G401.6 (cell line): ENCODE data around the gene GALNT5.
"Not testable (repeated sequence)": the region's sequence is repeated elsewhere in the genome, so short reads cannot be mapped to it uniquely, and the experiment has no call there.

Experiments
- FAIRE-seq: peaks from 2 replicates; lab custom pipeline; 2012; peaks lifted over from hg19 to GRCh38; lab: Jason Lieb, UNC

Gene GALNT5, protein sequence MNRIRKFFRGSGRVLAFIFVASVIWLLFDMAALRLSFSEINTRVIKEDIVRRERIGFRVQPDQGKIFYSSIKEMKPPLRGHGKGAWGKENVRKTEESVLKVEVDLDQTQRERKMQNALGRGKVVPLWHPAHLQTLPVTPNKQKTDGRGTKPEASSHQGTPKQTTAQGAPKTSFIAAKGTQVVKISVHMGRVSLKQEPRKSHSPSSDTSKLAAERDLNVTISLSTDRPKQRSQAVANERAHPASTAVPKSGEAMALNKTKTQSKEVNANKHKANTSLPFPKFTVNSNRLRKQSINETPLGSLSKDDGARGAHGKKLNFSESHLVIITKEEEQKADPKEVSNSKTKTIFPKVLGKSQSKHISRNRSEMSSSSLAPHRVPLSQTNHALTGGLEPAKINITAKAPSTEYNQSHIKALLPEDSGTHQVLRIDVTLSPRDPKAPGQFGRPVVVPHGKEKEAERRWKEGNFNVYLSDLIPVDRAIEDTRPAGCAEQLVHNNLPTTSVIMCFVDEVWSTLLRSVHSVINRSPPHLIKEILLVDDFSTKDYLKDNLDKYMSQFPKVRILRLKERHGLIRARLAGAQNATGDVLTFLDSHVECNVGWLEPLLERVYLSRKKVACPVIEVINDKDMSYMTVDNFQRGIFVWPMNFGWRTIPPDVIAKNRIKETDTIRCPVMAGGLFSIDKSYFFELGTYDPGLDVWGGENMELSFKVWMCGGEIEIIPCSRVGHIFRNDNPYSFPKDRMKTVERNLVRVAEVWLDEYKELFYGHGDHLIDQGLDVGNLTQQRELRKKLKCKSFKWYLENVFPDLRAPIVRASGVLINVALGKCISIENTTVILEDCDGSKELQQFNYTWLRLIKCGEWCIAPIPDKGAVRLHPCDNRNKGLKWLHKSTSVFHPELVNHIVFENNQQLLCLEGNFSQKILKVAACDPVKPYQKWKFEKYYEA

DNA sequence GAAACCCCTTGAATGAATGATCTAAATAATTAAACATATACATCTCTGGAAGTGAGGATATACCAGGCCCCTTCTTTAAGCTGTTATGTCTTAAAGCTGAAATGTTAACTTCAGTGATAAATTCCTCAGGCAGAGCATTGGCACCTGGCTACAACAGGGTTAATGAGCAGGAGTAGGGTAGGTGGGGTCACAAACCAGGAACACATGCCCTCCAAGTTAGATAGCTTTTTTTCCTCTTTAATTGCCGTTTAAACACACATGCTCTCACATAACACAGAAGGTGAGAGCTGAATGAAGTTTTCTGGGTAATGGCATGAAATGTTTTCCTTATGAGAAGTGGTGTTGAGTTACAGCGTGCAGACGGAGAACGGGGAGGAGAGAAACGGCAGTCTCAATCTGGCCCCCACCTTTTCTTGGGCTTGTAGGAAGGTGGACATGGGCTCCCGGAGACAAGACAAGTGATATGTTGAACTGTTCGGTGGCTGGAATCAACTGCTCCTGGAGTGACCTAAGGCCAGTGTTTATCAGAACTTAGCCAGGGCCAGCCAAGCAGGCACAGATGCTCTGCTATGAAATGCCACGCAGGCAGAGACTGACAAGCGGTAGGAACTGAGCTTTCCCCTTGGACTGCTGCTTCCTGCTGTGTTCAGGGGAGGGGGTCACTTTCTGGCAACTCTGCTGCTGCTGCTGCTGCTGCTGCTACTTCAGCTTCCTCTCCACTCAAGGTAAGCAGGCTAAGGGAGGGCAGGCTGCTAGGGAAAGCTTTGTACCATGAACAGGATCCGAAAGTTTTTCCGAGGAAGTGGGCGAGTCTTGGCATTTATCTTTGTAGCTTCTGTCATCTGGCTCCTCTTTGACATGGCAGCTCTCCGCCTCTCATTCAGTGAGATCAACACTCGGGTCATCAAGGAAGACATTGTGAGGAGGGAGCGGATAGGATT, at the start of gene GALNT5:
Gene GALNT5, plus strand, starts transcription at position 394 of the 941 bp plus-strand sequence. Its CDS starts 378 bp downstream, at position 772.
- no peak for FAIRE-seq

DNA sequence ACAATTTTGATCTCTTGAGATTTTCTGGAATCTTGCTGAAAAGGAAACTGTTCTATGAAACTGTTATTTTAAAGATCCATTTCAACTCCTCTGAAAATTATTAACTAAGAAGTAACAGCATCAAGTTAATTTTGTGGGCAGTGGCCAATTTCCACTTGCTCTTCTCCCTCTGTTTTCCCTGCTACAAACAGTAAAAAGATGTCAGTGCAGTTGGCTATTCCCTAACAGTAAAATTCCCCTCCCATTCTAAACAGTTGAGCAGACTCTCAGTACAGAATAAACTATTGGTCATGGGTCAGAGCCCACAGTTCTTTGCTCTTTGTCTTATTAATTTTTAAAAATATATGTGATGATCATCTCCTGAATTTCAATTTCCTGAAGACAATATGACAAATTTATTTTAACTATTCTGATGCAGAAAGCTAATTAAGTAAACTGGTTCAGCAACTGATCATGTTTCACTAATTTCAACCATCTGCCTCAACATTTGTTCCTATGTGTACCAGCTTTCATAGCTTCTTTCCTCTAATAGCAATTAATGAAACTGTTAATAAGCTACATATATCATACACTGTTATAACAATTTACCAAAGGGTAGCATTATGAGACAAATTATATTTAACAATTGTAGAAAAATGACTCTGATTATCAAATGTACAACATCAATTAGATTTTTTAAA, 41.1 kb upstream of the GALNT5 start:
- no peak for FAIRE-seq

DNA sequence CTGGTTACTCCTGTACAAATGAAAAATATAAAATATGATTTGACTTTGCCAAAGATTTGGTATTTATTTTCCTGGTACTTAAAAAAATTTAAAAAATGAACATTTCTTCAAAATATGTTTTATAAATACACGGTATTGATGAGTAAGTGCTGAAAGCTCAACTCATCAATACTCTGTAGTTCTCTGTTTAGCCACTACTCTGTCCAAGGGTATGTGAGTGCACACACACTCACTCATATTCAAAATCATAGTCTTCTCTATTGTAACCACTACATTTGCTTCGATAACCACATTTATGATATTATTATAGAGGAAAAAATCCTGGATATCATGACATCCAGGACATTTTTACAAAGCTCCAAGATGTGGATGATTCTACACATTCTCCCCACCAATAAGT, 40.1 kb upstream of the GALNT5 start:
- FAIRE-seq: no peak

DNA sequence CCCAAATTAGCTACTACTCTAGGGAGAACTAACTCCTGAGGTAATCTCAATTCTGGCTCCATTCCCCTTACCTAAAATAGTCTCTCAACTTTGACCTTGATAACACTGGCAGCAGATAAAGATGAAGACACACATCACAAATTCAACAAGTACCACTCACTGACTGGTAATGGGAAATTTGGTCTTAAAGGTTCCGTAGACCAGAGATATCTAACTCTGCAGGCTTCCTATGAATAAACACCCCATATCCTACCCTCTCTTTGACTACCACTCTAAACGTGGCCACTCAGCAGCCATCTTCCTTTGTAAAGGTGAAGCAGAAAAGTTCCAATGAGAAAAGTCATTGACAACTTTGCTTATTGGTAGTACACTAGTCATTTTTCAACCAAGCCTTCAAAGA, 38.6 kb upstream of the GALNT5 start:
- FAIRE-seq: no peak

DNA sequence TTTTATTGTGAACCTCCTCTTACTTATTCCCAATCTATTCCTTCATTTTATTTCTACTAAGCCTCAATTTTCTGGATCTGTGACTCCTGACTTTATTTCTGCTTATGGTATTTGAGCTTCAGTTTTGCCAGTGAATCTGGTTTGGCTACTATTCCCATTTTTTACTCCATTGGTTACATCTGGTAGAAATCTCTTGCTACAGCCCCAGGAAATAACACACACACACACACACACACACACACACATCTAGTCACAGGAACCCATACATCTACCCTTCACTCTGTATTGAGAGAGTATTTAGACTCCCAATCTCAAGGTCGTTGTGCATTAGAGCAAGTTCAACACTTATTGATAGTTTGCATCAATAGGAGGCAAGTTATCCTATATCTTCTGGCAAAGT, 37.0 kb upstream of the GALNT5 start:
- FAIRE-seq: no peak

DNA sequence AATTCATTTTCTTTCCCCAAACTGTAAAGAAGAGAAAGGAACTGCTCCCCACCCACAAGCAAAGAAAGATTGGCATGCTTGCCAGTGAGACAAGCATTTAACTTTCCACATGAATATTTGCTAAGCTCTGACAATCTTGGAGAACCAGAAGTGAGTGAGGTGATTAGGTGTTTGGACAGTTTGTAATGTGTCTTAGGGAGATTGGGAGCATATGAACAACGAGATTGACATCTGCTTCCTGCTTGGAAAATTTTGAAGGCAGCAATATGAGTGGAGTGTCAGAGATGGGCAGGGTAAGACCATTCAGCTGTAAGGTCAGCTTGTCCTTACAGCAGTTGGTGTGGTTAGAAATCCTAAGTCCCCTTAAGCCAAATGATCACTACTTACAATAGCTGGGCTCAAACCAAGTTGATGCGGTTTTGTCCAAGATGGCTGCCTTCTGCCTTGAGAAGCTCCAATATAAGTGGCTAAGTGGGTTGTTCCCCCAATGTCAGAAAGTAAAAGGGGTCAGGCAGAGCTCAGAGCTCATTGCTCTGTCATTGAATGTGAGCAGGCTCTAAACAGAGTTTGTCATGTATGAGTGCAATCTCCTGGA, 36.0 kb upstream of the GALNT5 start:
- no peak for FAIRE-seq

DNA sequence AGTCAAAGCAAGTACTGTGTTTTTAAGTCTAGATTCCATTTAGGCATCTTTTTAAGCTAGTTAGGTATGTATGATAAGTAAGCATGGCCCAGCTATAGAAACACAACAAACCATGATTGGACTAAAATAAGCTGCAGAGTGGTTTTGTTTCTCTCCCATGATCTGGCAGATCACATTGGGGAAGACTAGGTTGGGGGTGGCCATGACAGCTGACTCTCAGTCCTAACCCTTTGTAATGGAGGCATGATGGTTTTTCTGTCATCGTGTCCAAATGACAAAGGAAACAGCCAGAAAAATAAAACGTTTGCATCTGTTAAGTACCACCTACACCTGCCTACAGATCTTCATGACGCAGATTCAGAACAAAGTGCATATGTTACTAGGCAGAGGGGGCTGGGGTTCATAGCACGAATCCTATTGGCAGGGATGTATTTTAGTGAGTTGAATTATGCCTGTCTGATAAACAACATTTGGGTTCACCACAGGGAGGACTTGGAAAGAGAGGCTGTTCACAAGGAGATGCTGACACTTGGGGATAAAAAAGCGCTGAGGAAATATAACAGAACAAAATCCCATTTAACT, 33.8 kb upstream of the GALNT5 start:
- FAIRE-seq: no peak

DNA sequence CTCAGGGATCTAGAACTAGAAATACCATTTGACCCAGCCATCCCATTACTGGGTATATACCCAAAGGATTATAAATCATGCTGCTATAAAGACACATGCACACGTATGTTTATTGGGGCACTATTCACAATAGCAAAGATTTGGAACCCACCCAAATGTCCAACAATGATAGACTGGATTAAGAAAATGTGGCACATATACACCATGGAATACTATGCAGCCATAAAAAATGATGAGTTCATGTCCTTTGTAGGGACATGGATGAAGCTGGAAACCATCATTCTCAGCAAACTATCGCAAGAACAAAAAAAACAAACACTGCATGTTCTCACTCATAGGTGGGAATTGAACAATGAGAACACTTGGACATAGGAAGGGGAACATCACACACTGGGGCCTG, 33.1 kb upstream of the GALNT5 start:
- not testable (repeated sequence) for FAIRE-seq

DNA sequence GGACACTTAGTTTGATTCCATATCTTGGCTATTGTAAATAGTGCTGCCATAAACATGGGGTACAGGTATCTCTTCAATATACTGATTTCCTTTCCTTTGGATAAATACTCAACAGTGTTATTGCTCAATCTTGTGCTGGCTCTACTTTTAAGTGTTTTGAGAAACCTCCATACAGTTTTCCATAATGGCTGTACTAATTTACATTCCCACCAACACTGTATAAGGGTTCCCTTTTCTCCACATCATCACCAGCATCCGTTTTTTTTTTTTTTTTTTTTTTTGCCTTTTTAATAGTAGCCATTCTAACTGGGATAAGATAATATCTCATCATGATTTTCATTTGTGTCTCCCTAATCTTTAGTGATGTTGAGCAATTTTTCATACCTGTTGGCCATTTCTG, 29.9 kb upstream of the GALNT5 start:
- FAIRE-seq: no peak

DNA sequence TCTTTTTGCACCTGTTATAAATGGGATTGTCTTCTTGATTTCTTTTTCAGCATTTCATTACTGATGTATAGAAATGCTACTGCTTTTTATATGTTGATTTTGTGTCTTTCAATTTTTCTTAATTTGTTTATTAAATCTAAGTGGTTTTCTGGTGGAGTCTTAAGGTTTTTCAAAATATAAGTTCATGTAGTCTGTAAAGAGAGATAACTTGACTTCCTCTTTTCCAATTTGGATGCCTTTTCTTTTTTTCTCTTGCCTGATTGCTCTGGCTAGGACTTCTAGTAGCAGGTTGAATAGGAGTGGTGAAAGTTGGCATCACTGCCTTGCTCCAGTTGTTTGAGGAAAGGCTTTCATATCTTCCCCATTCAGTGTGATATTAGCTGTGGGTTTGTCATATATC, 28.6 kb upstream of the GALNT5 start:
- FAIRE-seq: no peak

DNA sequence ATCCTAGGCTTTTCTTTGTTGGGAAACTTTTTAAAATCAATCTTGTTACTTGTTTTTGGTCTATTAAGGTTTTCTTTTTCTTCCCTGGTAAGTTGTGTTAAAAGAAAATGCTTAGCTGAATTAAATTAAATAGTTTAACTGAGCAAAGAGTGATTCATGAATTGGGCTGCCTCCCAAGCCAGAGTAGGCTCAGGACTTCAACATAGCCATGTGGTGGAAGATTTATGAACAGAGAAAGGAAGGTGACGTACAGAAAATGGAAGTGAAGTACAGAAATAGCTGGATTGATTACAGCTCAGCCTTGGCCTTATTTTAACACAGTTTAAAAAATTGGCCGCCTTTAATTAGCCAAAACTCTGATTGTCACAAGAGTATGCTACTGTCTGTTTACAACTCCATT, 27.9 kb upstream of the GALNT5 start:
- no peak for FAIRE-seq

DNA sequence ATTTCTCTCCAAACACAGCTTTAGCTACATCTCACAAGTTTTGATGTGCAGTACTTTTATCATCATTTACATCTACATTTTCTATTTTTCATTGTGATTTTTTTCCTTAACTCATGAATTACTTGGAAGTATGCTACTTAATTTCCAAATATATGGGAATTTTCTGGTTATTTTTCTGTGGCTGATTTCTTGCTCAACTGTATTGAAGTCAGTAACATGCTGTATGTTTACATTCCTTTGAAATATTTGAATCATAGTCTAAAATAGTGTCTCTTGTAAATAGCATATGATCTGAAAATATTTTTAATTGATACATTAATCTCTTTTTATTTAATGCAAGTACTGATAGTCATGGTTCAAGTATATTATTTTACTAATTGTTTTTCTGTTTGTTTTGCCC, 26.0 kb upstream of the GALNT5 start:
- FAIRE-seq: no peak

DNA sequence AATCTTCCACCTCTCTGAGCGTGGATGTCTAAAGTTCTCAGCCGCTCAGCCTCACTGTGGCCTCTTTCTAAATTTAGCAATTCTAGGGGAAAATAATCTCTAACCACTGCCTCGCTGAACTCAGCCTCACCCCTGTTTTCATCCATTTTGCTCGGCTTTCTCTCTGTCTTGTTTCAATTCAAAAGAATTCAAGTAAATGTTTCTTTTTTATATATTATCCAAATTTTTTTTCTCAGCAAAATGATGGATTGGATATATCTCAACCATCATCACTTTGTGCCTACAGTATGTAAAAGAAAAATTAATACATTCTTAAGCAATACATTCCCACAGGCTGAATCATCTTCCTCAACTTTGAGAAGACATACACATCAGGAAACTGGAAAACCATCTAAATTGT, 24.0 kb upstream of the GALNT5 start:
- FAIRE-seq: no peak

DNA sequence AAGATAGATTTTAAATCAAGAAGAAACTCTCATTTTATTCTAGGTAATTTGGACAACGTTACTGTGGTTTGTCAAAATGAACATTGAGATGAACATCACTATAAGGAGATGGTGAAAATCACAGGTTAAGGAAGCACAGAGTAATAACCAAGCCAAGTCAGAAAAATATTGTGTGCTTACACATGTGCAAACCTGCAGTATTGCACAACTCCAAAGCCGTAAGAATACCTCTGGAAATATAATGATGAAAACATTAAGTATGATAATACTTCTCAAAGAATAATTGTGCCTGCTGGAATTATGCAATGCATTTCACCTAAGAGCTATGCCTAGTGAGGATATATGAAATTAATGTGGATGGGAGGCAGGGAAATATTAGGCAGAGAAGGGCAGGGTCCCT, 21.1 kb upstream of the GALNT5 start:
- FAIRE-seq: no peak

DNA sequence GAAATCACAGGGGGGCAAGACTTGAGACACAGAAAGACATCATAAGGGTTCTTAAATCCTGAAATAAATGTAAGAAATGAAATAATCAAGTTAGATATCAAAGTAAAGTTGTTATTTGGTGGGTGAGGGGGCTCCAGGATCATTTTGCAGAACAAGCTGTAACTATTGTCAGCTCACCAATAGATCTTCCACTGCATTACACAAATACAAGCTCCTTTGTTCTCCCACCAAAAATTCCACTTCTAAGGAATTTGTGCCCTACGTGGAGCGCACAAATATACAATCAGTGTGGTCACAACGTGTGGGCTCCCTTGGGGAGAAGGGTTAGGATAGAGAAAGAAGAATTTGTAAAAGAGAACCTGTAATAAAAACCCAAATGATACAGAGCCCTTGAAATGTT, 19.2 kb upstream of the GALNT5 start:
- no peak for FAIRE-seq

DNA sequence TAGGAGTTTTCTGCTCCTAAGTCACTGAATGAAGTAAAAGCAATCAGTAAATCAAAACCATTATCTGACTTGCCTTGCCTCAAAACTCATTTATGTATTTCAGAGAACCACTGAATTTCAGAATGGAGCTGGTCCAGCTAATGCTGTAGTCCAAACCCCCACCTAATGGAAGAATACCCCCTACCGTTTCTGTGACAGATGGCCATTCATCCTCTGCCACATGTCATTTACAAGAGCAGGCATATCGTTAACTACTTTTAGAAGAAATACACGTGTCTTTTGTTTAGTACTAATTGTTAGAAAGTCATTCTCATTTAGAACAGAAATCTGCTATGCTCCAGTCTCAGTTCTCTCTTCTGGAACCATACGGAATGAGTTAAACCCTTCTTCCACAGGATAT, 12.8 kb upstream of the GALNT5 start:
- FAIRE-seq: no peak

DNA sequence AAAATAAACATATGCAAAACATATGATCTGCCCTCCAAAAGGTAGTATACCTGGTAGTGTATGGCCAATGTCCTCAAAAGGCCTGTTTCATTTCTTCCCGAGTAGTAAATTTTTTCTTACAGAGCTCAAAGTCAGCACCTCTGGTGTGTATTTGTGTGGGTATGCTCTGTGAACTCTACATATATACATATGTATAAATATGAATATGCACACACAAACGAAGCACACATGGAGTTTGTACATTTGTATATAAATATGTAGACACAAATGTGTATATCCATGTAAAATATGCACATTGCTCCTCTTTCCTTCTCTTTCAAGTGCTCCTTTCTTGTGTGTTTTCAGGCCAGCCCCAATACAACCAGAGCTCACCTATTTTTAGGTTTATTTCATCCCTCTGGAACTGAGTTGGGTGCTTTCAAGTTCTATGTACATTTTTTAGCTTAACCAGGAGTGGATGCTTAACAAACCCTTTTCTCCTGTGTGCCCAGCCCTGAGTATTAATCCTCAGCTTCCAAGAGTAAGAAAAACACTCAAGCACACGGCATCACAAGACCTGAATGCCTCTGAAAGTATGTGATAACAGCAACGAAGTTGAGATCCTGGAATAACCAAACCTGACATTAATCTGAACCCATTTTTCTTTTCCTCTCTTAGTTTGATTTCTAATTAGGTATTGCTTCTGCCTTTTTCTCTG, 12.2 kb upstream of the GALNT5 start:
- FAIRE-seq: no peak

DNA sequence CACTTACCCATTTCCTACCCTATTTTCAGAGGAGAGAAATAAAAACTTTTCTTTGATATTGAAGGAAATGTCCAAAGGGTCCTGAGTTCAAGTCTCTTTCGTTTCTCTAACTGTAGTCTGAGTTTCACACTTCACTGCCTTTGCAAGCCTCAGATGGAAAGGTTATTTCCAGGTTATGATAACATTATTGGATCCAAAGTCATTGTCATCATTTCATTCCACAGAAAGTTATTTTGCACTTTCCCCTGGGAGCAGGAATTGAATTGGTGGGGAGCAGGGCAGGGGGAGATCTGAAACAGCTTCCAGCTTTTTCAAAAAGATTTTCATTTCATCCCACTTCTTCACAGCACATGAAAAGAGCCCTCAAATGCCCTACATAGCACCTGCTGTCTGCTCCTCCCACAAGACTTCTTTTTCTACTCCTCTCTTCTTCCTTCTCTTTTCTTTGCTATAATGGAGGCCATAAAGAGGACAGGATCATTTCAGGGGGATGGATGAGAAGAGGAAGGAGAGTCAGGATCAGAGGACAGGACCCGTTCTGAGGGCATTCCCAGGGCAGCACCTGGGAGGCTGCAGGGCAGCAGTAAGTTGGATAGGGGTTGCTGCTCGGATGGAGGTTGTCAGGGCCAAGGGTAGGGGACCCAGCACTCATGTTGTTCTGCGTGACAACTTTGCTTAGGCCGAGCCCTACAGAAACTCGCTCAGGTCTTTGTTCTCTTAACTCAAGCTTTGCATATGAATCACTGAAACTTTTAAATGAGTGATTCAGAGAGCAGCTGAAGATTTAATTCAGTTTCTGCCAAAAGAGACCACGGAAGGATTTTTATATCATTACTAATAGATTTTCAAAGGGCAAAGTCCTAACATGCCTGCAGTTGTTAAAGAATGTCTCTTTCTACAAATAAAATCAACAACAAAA, 11.4 kb upstream of the GALNT5 start:
- FAIRE-seq: no peak

DNA sequence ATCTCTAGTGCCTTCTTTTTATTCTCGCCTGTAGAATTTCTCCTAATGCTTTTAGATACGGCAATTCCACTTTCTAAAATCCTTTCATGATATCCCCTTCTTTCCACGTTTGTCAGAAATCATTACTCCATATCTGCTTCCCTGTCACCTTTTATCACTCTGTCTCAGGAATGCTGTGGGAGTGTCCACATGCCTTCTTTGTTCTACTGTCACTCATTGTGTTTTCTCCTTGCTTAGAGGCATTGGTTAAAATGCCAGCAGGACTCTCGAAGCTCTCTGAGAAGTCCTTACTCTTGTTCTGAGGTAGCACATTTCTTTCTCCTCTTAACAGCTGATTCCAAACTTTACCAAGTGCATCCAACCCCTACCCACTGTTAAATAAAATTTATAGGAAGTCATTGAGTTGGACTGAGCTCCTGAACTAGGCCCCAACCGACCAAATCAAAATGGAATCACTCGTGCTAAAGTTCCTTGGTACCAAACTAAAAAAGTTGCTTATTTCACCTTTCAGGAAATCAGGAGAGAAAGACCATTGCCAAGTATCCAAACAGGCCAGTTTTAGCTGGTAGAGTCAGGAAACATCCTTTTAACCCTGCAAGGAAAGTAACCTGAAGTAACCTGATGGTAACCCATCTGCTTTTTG, 10.6 kb upstream of the GALNT5 start:
- no peak for FAIRE-seq
